Measurements from ENCODE around the gene WDR36. TPM values are rescaled to one million over a fixed set of nuclear protein-coding genes. Genes with fewer than 3 reads are reported as not detected.

Gene WDR36
- total and polyA plus RNA-seq, 2 of the 4 experiments (the other 2 are of a cell fraction) = 11.9 to 87.8 TPM

DNA sequence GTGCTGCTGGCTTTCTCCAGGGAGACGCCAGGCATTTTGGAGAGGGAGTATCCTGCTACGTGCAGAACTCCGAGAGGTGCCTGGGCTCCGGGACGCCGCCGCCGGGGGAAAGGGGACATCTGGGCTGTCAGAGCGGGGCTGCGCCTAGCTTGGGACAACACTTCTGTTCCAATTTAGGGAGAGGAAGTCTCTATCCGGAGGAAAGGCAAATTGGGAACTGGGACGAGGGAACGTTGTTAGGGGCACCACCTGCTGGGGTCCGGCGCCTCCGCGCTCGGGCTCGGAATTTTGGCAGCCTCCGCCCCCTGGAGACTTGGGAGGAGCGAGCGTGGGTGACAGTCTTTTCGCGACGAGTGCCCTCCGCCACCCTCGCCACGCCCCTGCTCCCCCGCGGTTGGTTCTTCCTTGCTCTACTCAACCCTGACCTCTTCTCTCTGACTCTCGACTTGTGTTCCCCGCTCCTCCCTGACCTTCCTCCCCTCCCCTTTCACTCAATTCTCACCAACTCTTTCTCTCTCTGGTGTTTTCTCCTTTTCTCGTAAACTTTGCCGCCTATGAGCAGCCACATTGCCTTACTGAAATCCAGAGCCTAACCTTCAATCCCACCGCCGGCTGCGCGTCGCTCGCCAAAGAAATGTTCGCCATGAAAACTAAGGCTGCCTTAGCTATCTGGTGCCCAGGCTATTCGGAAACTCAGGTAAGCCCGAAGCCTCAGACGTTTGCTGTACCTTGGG, 19.0 kb upstream of the WDR36 start:
- peak; percentile 81 for ATAC-seq (ENCODE audit: low read depth)
- in situ Hi-C loops (cut with MboI; ENCODE audit: low sequenced_read_pairs) (no loop called here), intact Hi-C loops (cut with micrococcal nuclease) (loop anchor here (1.0 to 5.0 kb wide), 4 partner anchors 156 to 316 kb away; no protein-coding TSS in a partner anchor), dilution Hi-C loops (cut with HindIII; ENCODE audit: low sequenced_read_pairs, unreplicated experiment) (no loop called here)
- Histone ChIP-seq H2AK9ac (replicated peaks; ENCODE audit: low read depth, low read length, poor library complexity) (peak overlapping the region; percentile 33), H2BK20ac (ENCODE audit: low read depth, low read length) (peak overlapping the region; percentile 28), H4K91ac (ENCODE audit: insufficient read depth, low read depth, low read length) (peak overlapping the region; percentile 72), H3K27me3 (ENCODE audit: control insufficient read depth, insufficient read depth, low read length) (no peaks in the 10 kb centered on the region), H3K4me2 (ENCODE audit: low read depth, low read length) (peak overlapping the region; percentile 89), H3K79me1 (ENCODE audit: low read depth in 1 of 2, low read length in 2 of 2) (peaks cover 4% of the 10 kb centered on the region in 2 experiments; a peak in 1 of 4 replicates), H3K14ac (replicated peaks; ENCODE audit: low read depth, low read length) (peak overlapping the region; percentile 91), H3K4ac (ENCODE audit: low read depth, low read length) (peak overlapping the region; percentile 75), H3K9me3 (ENCODE audit: control insufficient read depth, insufficient read depth, low read length) (no peaks in the 10 kb centered on the region), H2BK15ac (ENCODE audit: low read depth, low read length) (peak overlapping the region; percentile 46; the same call in 2 of the 3 replicates), H2BK120ac (ENCODE audit: low read depth, low read length) (peak overlapping the region; percentile 56), H3K4me3 (ENCODE audit: insufficient read depth, low read depth, low read length) (peak overlapping the region; percentile 53), H3K18ac (ENCODE audit: low read depth, low read length) (peak overlapping the region; percentile 13), H2BK5ac (ENCODE audit: low read depth, low read length, poor library complexity, severe bottlenecking) (no peak overlapping the region), H4K5ac (ENCODE audit: low read depth, low read length) (peak overlapping the region; percentile 53), H4K20me1 (ENCODE audit: insufficient read depth, low read length) (no peaks in the 10 kb centered on the region), H3K27ac (ENCODE audit: insufficient read depth, low read length) (peak overlapping the region; percentile 21), H3K4me1 (ENCODE audit: control insufficient read depth, insufficient read depth, low read length) (peaks cover 12% of the 10 kb centered on the region), H3K9me1 (ENCODE audit: insufficient read depth, low read length) (peaks cover 5% of the 10 kb centered on the region; the same call in 1 of the 2 replicates), H2AK5ac (ENCODE audit: low read depth, low read length) (no peak overlapping the region), H3K56ac (ENCODE audit: extremely low read depth, insufficient read depth, low read length) (peak overlapping the region; percentile 59; the same call in 1 of the 2 replicates), H4K8ac (ENCODE audit: low read depth in 2 of 2, low read length in 2 of 2) (peak overlapping the region; percentile 3 to 6; a peak in 2 of 4 replicates), H3K23ac (ENCODE audit: low read depth, low read length) (peak overlapping the region; percentile 74), H3K9ac (ENCODE audit: low read depth, low read length) (peak overlapping the region; percentile 59), H3K36me3 (ENCODE audit: control insufficient read depth, insufficient read depth, low read length) (no peaks in the 10 kb centered on the region), H2AFZ (replicated peaks; ENCODE audit: low read length, poor library complexity) (peak overlapping the region; percentile 89)
- CTCF ChIA-PET = no interaction called here
- peak; percentile 28 for DNase-seq
- BruUV-seq (replicated peaks) = no TSS peak
- POLR2A ChIA-PET (ENCODE audit: unreplicated experiment) = no interaction called here
- 2% methylated on average over 9 of the region's 44 CpGs; no CpG with 5 or more reads in 1 of the 2 experiments for whole genome bisulfite sequencing, 2 experiments (ENCODE audit: extremely low coverage in 2 of 2, insufficient read length in 1 of 2)
- TF ChIP-seq RCOR1 (IDR thresholded peaks at IDR 0.05; ENCODE audit: insufficient replicate concordance, low read length) (no peak), RAD21 (IDR thresholded peaks at IDR 0.05; ENCODE audit: low read length) (peak; percentile 16; the same call in 1 of the 2 replicates)

Measured in IMR-90 (cell line).